Thymus (tissue), 14 donors: ENCODE results near the gene ERMP1. TPM values are rescaled to one million over a fixed set of nuclear protein-coding genes. Genes with fewer than 3 reads are reported as not detected.
"Not testable (repeated sequence)": the region's sequence is repeated elsewhere in the genome, so short reads cannot be mapped to it uniquely, and the experiment has no call there.

ENCODE experiments used
- DNase-seq, 9 donors: peaks; one replicate each; pipeline ENCODE4 v3.0.0-alpha.2; 2013; ENCODE audit warnings: low spot score in 9 of 9, low read depth in 6 of 9, missing footprints in 1 of 9
- H3K27ac ChIP-seq, 2 donors: one replicate each; pipeline ENCODE4 v1.5.1; 2013; ENCODE audit warnings: control low read depth in 1 of 2, low read depth in 1 of 2, low read length in 1 of 2, mild to moderate bottlenecking in 1 of 2, moderate library complexity in 1 of 2
- H3K27me3 ChIP-seq, 2 donors: one replicate each; pipeline ENCODE4 v1.5.1; 2013; ENCODE audit warnings: low read length in 1 of 2; ENCODE audit not compliant: control insufficient read depth in 2 of 2, insufficient read depth in 1 of 2
- H3K36me3 ChIP-seq, 2 donors: one replicate each; pipeline ENCODE4 v1.5.1; 2013; ENCODE audit warnings: low read length in 1 of 2, mild to moderate bottlenecking in 1 of 2, moderate library complexity in 1 of 2; ENCODE audit not compliant: control insufficient read depth in 2 of 2, insufficient read depth in 2 of 2
- H3K4me1 ChIP-seq, 2 donors: one replicate each; pipeline ENCODE4 v1.5.1; 2013; ENCODE audit warnings: low read length in 2 of 2; ENCODE audit not compliant: control insufficient read depth in 2 of 2, insufficient read depth in 2 of 2
- H3K4me3 ChIP-seq, 2 donors: one replicate each; pipeline ENCODE4 v1.5.1; 2013; ENCODE audit warnings: low read length in 2 of 2, control low read depth in 1 of 2, mild to moderate bottlenecking in 1 of 2
- H3K9me3 ChIP-seq, 2 donors: one replicate each; pipeline ENCODE4 v1.5.1; 2013; ENCODE audit warnings: low read length in 1 of 2, mild to moderate bottlenecking in 1 of 2; ENCODE audit not compliant: control insufficient read depth in 2 of 2, insufficient read depth in 1 of 2
- WGBS: extraction: QIAGEN DNeasy Blood & Tissue Kit; methylation state at CpG from one replicate; pipeline ENCODE4 v1.1.7; 2013; 5-methylcytosine and 5-hydroxymethylcytosine counted together
- long read RNA-seq, 10 donors: transcript quantifications; one replicate each; lab custom pipeline, GENCODE V29; 2026
- polyA plus RNA-seq: library from polyadenylated mRNA; stranded (reverse); fragments of 200-250 nt; gene quantifications from one replicate; pipeline ENCODE4 v1.2.3, GENCODE V29; 2013
- total RNA-seq: library from RNA; stranded (reverse); fragments of 120-200 nt; gene quantifications from one replicate; pipeline ENCODE4 v1.2.4, GENCODE V29; 2013
- donor health status: healthy.

The ERMP1 gene, protein sequence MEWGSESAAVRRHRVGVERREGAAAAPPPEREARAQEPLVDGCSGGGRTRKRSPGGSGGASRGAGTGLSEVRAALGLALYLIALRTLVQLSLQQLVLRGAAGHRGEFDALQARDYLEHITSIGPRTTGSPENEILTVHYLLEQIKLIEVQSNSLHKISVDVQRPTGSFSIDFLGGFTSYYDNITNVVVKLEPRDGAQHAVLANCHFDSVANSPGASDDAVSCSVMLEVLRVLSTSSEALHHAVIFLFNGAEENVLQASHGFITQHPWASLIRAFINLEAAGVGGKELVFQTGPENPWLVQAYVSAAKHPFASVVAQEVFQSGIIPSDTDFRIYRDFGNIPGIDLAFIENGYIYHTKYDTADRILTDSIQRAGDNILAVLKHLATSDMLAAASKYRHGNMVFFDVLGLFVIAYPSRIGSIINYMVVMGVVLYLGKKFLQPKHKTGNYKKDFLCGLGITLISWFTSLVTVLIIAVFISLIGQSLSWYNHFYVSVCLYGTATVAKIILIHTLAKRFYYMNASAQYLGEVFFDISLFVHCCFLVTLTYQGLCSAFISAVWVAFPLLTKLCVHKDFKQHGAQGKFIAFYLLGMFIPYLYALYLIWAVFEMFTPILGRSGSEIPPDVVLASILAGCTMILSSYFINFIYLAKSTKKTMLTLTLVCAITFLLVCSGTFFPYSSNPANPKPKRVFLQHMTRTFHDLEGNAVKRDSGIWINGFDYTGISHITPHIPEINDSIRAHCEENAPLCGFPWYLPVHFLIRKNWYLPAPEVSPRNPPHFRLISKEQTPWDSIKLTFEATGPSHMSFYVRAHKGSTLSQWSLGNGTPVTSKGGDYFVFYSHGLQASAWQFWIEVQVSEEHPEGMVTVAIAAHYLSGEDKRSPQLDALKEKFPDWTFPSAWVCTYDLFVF
- total RNA-seq (16.6 TPM), polyA plus RNA-seq (11.2 TPM)
- long read RNA-seq, donor 1 = 0 reads
- long read RNA-seq, donor 2 = 0 reads
- long read RNA-seq, donor 3, full-length matches to known transcripts = 2 of 9 reads
- long read RNA-seq, donor 3, partial matches to known transcripts = 7 of 9 reads
- long read RNA-seq, donor 3, other reads (novel, unspliced or antisense) = 0 of 9 reads
- long read RNA-seq, donor 4, full-length matches to known transcripts = 1 of 1 reads
- long read RNA-seq, donor 4, partial matches to known transcripts = 0 of 1 reads
- long read RNA-seq, donor 4, other reads (novel, unspliced or antisense) = 0 of 1 reads
- long read RNA-seq, donor 5, full-length matches to known transcripts = 3 of 3 reads
- long read RNA-seq, donor 5, partial matches to known transcripts = 0 of 3 reads
- long read RNA-seq, donor 5, other reads (novel, unspliced or antisense) = 0 of 3 reads
- long read RNA-seq, donor 6, full-length matches to known transcripts = 3 of 3 reads
- long read RNA-seq, donor 6, partial matches to known transcripts = 0 of 3 reads
- long read RNA-seq, donor 6, other reads (novel, unspliced or antisense) = 0 of 3 reads
- long read RNA-seq, donor 7, full-length matches to known transcripts = 3 of 3 reads
- long read RNA-seq, donor 7, partial matches to known transcripts = 0 of 3 reads
- long read RNA-seq, donor 7, other reads (novel, unspliced or antisense) = 0 of 3 reads
- long read RNA-seq, donor 8 = 0 reads
- long read RNA-seq, donor 9 = 0 reads
- long read RNA-seq, donor 10, full-length matches to known transcripts = 3 of 3 reads
- long read RNA-seq, donor 10, partial matches to known transcripts = 0 of 3 reads
- long read RNA-seq, donor 10, other reads (novel, unspliced or antisense) = 0 of 3 reads

- H3K9me3 ChIP-seq = no peaks in the 10 kb centered on the region
- peak in 8 of 9 donors; percentile 77 to 94 (median 85) for DNase-seq
- peaks cover 8 to 25% of the 10 kb centered on the region in 2 donors for H3K4me1 ChIP-seq
- WGBS = 2% methylated on average over 95 of the region's 95 CpGs
- H3K27ac ChIP-seq = peak within 1 kb of the TSS; percentile 57 to 90
- peaks cover 5 to 7% of the 10 kb centered on the region in 2 donors for H3K36me3 ChIP-seq
- H3K27me3 ChIP-seq = no peaks in the 10 kb centered on the region
- peak within 1 kb of the TSS; percentile 67 to 81 for H3K4me3 ChIP-seq
Measured at GRCh38 chr9:5832538-5833529, at the start of gene ERMP1. Gene ERMP1 (minus strand): TSS chr9:5833117. CDS start chr9:5833027, 90 bp downstream.

DNA sequence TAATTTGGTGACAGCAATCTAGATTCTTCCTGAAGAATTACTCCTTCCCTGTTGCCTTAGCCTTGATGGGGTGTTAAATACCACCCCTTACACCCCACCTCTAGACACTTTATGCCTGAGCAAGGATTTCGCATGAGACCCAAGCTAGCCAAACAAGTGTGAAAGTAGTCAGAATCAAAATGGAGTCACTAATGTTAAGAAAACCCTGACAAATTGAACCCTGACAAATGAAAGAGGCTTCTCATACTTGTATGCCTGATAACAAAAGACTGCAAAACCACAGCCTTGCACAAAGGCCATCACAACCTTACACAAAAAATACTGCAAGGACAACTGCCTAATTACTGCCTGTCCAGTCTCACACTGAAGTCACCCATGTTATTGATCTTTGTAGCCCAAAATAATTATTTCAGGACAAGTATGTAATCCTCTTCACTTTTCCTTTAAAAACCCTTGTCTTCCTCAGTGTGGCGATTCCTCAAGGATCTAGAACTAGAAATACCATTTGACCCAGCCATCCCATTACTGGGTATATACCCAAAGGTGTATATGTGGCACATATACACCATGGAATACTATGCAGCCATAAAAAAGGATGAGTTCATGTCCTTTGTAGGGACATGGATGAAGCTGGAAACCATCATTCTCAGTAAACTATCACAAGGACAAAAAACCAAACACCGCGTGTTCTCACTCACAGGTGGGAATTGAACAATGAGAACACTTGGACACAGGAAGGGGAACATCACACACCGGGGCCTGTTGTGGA, 49.5 kb upstream of the ERMP1 start:
- not testable (repeated sequence) for H3K4me3 ChIP-seq, DNase-seq, H3K9me3 ChIP-seq, H3K36me3 ChIP-seq, H3K4me1 ChIP-seq, H3K27ac ChIP-seq, H3K27me3 ChIP-seq
- whole genome bisulfite sequencing = over 99% methylated on average over 5 of the region's 5 CpGs

GRCh38 chr9:5879419-5880181, 46.7 kb upstream of the ERMP1 start:
- Histone ChIP-seq H3K4me3 (no peak overlapping the region), H3K36me3 (no peaks in the 10 kb centered on the region), H3K27me3 (no peaks in the 10 kb centered on the region), H3K27ac (no peak overlapping the region), H3K4me1 (peaks cover 0 to 8% of the 10 kb centered on the region in 2 donors), H3K9me3 (peaks cover 0 to 4% of the 10 kb centered on the region in 2 donors)
- no peak for DNase-seq
- WGBS = 95% methylated on average over 10 of the region's 10 CpGs

DNA sequence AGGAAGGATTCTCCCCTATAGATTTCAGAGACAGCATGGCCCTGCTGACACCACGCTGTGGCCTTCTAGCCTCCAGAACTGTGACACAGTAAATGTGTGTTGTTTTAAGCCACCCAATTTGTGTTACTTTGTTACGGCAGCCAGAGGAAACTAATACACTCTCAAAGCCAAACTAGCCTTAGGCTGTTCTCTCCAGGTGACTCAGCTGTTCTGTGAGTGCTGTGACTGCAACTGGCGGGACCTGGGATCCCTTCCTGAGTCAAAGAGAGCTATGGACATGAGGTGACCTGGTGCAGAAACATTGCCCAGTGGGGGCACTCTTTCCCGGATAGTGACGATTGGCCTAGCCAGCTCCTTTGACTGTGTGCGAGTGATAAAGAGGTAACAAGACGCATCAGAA, 43.8 kb upstream of the ERMP1 start:
- DNase-seq = no peak
- H3K4me3 ChIP-seq = no peak overlapping the region
- WGBS = 98% methylated on average over 7 of the region's 7 CpGs
- H3K36me3 ChIP-seq = no peaks in the 10 kb centered on the region
- H3K9me3 ChIP-seq = peaks cover 0 to 4% of the 10 kb centered on the region in 2 donors
- H3K4me1 ChIP-seq = peaks cover 0 to 12% of the 10 kb centered on the region in 2 donors
- H3K27ac ChIP-seq = no peak overlapping the region
- H3K27me3 ChIP-seq = no peaks in the 10 kb centered on the region

DNA sequence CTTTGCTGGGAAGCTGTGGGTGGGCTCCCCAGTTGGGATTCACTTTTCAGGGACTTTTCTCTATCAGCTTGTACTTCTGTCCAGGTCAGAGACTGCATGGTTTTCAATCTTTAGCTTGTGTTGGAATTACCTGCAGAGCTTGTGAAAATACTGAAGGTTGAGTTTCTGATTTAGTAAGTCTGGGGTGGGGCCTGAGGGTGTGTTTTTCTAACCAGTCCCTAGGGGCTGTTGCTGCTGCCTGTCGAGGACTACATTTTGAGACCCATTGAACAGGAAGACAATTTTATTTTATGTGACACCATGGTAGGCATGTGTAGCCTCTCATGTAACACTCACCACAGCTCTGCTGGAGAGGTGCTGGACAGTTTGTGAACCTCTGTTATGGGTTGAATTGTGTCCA, 43.1 kb upstream of the ERMP1 start:
- DNase-seq = no peak
- Histone ChIP-seq H3K27ac (no peak overlapping the region), H3K27me3 (no peaks in the 10 kb centered on the region), H3K36me3 (no peaks in the 10 kb centered on the region), H3K4me3 (no peak overlapping the region), H3K4me1 (peaks cover 0 to 12% of the 10 kb centered on the region in 2 donors), H3K9me3 (peaks cover 0 to 4% of the 10 kb centered on the region in 2 donors)
- WGBS = 98% methylated on average over 1 of the region's 1 CpG

DNA sequence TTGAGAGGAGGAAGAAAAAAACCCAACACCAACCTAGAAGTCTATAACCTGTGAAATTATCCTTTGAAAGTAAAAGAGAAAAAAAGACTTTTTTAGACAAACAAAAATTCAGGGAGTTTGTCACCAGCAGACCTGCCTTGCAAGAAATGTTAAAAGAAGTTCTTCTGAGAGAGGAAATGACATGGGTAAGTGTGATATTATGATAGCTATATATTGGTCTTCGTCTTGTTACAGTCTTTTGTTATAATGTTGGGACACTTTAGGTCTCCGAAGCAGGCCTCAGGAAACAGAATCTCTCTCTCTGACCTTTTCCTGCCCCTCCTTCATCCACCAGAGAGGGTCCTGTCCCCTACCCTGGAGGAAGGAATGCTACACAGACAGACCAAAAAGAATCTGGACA, 41.1 kb upstream of the ERMP1 start:
- H3K27ac ChIP-seq = no peak overlapping the region
- H3K36me3 ChIP-seq = no peaks in the 10 kb centered on the region
- peak in 1 of 9 donors; percentile 24 for DNase-seq
- no peak overlapping the region for H3K4me3 ChIP-seq
- 80% methylated on average over 2 of the region's 2 CpGs for WGBS
- peaks cover 0 to 4% of the 10 kb centered on the region in 2 donors for H3K9me3 ChIP-seq
- peaks cover 0 to 12% of the 10 kb centered on the region in 2 donors for H3K4me1 ChIP-seq
- H3K27me3 ChIP-seq = no peaks in the 10 kb centered on the region
